ENCODE measurements around the gene PCSK4. TPM values are rescaled to one million over a fixed set of nuclear protein-coding genes. Genes with fewer than 3 reads are reported as not detected.

Gene PCSK4
- total and polyA plus RNA-seq, 2 of the 13 experiments (the other 11 are each of a cell fraction or from before 2014, with no cell fraction given) = 2.0 to 2.7 TPM

- TF ChIP-seq LRRFIP1 (CRISPR knock-in tag; conservative IDR thresholded peaks at IDR 0.05) = no peak
- peak; percentile 25; the same call in 1 of the 2 replicates for TF ChIP-seq HDAC1 (CRISPR knock-in tag; IDR thresholded peaks at IDR 0.05)
- TF ChIP-seq BCL6 (CRISPR knock-in tag; IDR thresholded peaks at IDR 0.05) = no peak
- TF ChIP-seq HOXD1 (CRISPR knock-in tag; IDR thresholded peaks at IDR 0.05) = no peak
- peak; percentile 23; the same call in 1 of the 2 replicates for TF ChIP-seq SAP130 (CRISPR knock-in tag; IDR thresholded peaks at IDR 0.05; ENCODE audit: low read depth)
- peak; percentile 33; the same call in 1 of the 2 replicates for TF ChIP-seq GABPB1 (CRISPR knock-in tag; IDR thresholded peaks at IDR 0.05)
- no peak for TF ChIP-seq JUN (CRISPR knock-in tag; IDR thresholded peaks at IDR 0.05)
- TF ChIP-seq ZNF281 (CRISPR knock-in tag; IDR thresholded peaks at IDR 0.05; ENCODE audit: borderline replicate concordance) = no peak
- no peak for TF ChIP-seq KMT2B (CRISPR knock-in tag; IDR thresholded peaks at IDR 0.05)
- TF ChIP-seq ZNF737 (CRISPR knock-in tag; IDR thresholded peaks at IDR 0.05; ENCODE audit: borderline replicate concordance) = no peak
- TF ChIP-seq HDAC2 (CRISPR knock-in tag; IDR thresholded peaks at IDR 0.05) = no peak
- TF ChIP-seq NR0B2 (CRISPR knock-in tag; IDR thresholded peaks at IDR 0.05) = no peak
- no peak for TF ChIP-seq SMAD3 (CRISPR knock-in tag; IDR thresholded peaks at IDR 0.05)
- TF ChIP-seq CCAR2 (optimal IDR thresholded peaks at IDR 0.05; ENCODE audit: low read depth, low read length) = no peak
- no peak for TF ChIP-seq POLR2AphosphoS2 (IDR thresholded peaks at IDR 0.05; ENCODE audit: low read depth, low read length)
- TF ChIP-seq TAF1 (CRISPR knock-in tag; IDR thresholded peaks at IDR 0.05) = no peak
- TF ChIP-seq BATF2 (CRISPR knock-in tag; IDR thresholded peaks at IDR 0.05) = no peak
- TF ChIP-seq GMEB1 (CRISPR knock-in tag; IDR thresholded peaks at IDR 0.05; ENCODE audit: borderline replicate concordance) = peak; percentile 36; the same call in 1 of the 2 replicates
- TF ChIP-seq ZBTB37 (CRISPR knock-in tag; IDR thresholded peaks at IDR 0.05) = no peak
- TF ChIP-seq RBM22 (optimal IDR thresholded peaks at IDR 0.05; ENCODE audit: low read length) = no peak
These were observed 34.6 kb downstream of the PCSK4 start (continued) for GRCh38 chr19:1455336-1456120.

All from HepG2 (cell line).